GM23248 (cell line): ENCODE measurements around the gene CHDH. TPM values are rescaled to one million over a fixed set of nuclear protein-coding genes. Genes with fewer than 3 reads are reported as not detected.

Source experiments
- DNase-seq: peaks from one replicate; pipeline ENCODE4 v3.0.0-alpha.2; 2015
- H2AFZ ChIP-seq: fragments of 200-600 bp; sonication (generic); 2 replicates; pipeline ENCODE4 v1.6.1; 2016; ENCODE audit warnings: antibody characterized with exemption
- H3F3A ChIP-seq: fragments of 200-600 bp; sonication (generic); 2 replicates; pipeline ENCODE4 v1.6.1; 2016; ENCODE audit warnings: mild to moderate bottlenecking, antibody characterized with exemption, mixed run types; ENCODE audit not compliant: insufficient read depth
- H3K27ac ChIP-seq: fragments of 200-600 bp; sonication (generic); 2 replicates; pipeline ENCODE4 v1.5.1; 2016; ENCODE audit warnings: mild to moderate bottlenecking
- H3K27me3 ChIP-seq: fragments of 200-600 bp; sonication (generic); replicated peaks from 2 replicates; pipeline ENCODE4 v1.6.1; 2016; ENCODE audit warnings: mild to moderate bottlenecking; ENCODE audit not compliant: insufficient read depth
- H3K36me3 ChIP-seq: fragments of 200-600 bp; sonication (generic); 2 replicates; pipeline ENCODE4 v1.6.1; 2016; ENCODE audit warnings: low read depth, mild to moderate bottlenecking
- H3K4me1 ChIP-seq: fragments of 200-600 bp; sonication (generic); 2 replicates; pipeline ENCODE4 v1.6.1; 2016; ENCODE audit warnings: mild to moderate bottlenecking; ENCODE audit not compliant: insufficient read depth
- H3K4me2 ChIP-seq: fragments of 200-600 bp; sonication (generic); one replicate; pipeline ENCODE4 v1.6.1; 2016; ENCODE audit warnings: mild to moderate bottlenecking; ENCODE audit not compliant: unreplicated experiment
- H3K4me3 ChIP-seq: fragments of 200-600 bp; sonication (generic); 2 replicates; pipeline ENCODE4 v1.5.1; 2016; ENCODE audit warnings: mild to moderate bottlenecking
- H3K79me2 ChIP-seq: fragments of 200-600 bp; sonication (generic); 2 replicates; pipeline ENCODE4 v1.6.1; 2016; ENCODE audit warnings: mild to moderate bottlenecking; ENCODE audit not compliant: insufficient read depth
- H3K9ac ChIP-seq: fragments of 200-600 bp; sonication (generic); 2 replicates; pipeline ENCODE4 v1.6.1; 2016; ENCODE audit warnings: mild to moderate bottlenecking
- H3K9me2 ChIP-seq: fragments of 200-600 bp; sonication (generic); 2 replicates; pipeline ENCODE4 v1.6.1; 2016; ENCODE audit warnings: mixed run types, mild to moderate bottlenecking, moderate library complexity; ENCODE audit not compliant: insufficient read depth
- H3K9me3 ChIP-seq: fragments of 200-600 bp; sonication (generic); one replicate; pipeline ENCODE4 v1.6.1; 2017; ENCODE audit warnings: low read depth
- H4K20me1 ChIP-seq: fragments of 200-600 bp; sonication (generic); 2 replicates; pipeline ENCODE4 v1.6.0; 2016; ENCODE audit not compliant: insufficient read depth
- EZH2 ChIP-seq: fragments of 200-600 bp; sonication (generic); IDR thresholded peaks from 2 replicates; pipeline ENCODE4 v1.6.1; 2018; ENCODE audit warnings: antibody characterized with exemption, mild to moderate bottlenecking; ENCODE audit not compliant: insufficient read depth, poor library complexity, severe bottlenecking
- EZH2phosphoT487 ChIP-seq: fragments of 200-600 bp; sonication (generic); IDR thresholded peaks from 2 replicates; pipeline ENCODE4 v1.6.1; 2018; ENCODE audit warnings: antibody characterized with exemption, moderate library complexity, mild to moderate bottlenecking, low read depth; ENCODE audit not compliant: insufficient read depth
- whole genome bisulfite sequencing, 2 experiments: methylation state at CpG; one replicate each; pipeline ENCODE4 v1.1.6; 2015 to 2017; ENCODE audit warnings: low lambda C conversion rate in 2 of 2, low coverage in 1 of 2; ENCODE audit errors: missing lambda C conversion rate in 2 of 2; 5-methylcytosine and 5-hydroxymethylcytosine counted together
- in situ Hi-C: fragments of 300-500 bp; cut with MboI; formaldehyde crosslinking; loops from 2 replicates; pipeline ENCODE4 v1.15.0; 2020
- polyA plus RNA-seq: library from polyadenylated mRNA; unstranded; fragments of >200 nt; fragmentation: Nextera tagmentation; extraction: Ambion mirVana; gene quantifications from 2 replicates; pipeline ENCODE4 v1.2.1, GENCODE V29; 2016
- total RNA-seq: library from RNA; depleted of rRNA; stranded (reverse); fragments of >200 nt; shearing (Covaris generic); gene quantifications from 2 replicates; pipeline ENCODE4 v1.2.3, GENCODE V29; 2014

CHDH gene
- total and polyA plus RNA-seq, 2 experiments from 2014 or later, result 0.11 TPM; not detected in 1

- no peaks in the 10 kb centered on the region for H3K36me3 ChIP-seq
- no peaks in the 10 kb centered on the region for H3K9me2 ChIP-seq
- H3K9me3 ChIP-seq, result no peaks in the 10 kb centered on the region
- H3F3A ChIP-seq, result 0 out of 2 replicates have a peak, but pooled peaks cover 3% of the 10 kb centered on the region
- peaks cover 21% of the 10 kb centered on the region for H3K4me1 ChIP-seq
- no peaks in the 10 kb centered on the region for H3K27me3 ChIP-seq
- H2AFZ ChIP-seq, result no peak overlapping the region
- no peak for DNase-seq
- in situ Hi-C loops, result no loop called here
- no peak overlapping the region for H3K9ac ChIP-seq
- no peak for TF ChIP-seq EZH2phosphoT487
- TF ChIP-seq EZH2, result no peak
- H3K4me2 ChIP-seq, result no peak overlapping the region
- H4K20me1 ChIP-seq, result no peaks in the 10 kb centered on the region
- 83 to 87% methylated on average over 26 to 28 of the region's 28 CpGs for WGBS, 2 experiments
- no peaks in the 10 kb centered on the region for H3K79me2 ChIP-seq
- H3K4me3 ChIP-seq, result no peak overlapping the region
- no peak overlapping the region for H3K27ac ChIP-seq
These were observed 36.3 kb downstream of the CHDH start for GRCh38 chr3:53809764-53810400.

- Histone ChIP-seq H3K79me2 (no peaks in the 10 kb centered on the region), H2AFZ (no peak overlapping the region), H3F3A (0 out of 2 replicates have a peak, but pooled peaks cover 3% of the 10 kb centered on the region), H3K36me3 (no peaks in the 10 kb centered on the region), H3K9me3 (no peaks in the 10 kb centered on the region), H4K20me1 (no peaks in the 10 kb centered on the region), H3K4me1 (peaks cover 27% of the 10 kb centered on the region), H3K4me3 (no peak overlapping the region), H3K9ac (no peak overlapping the region), H3K27me3 (no peaks in the 10 kb centered on the region), H3K27ac (no peak overlapping the region), H3K4me2 (no peak overlapping the region), H3K9me2 (no peaks in the 10 kb centered on the region)
- DNase-seq, result no peak
- TF ChIP-seq EZH2phosphoT487 (no peak), EZH2 (no peak)
- in situ Hi-C loops, result no loop called here
- 82 to 90% methylated on average over 12 of the region's 12 CpGs for WGBS, 2 experiments
These were observed 37.0 kb downstream of the CHDH start for GRCh38 chr3:53809267-53809666.

GRCh38 chr3:53808496-53808895 lies 37.7 kb downstream of the CHDH start:
- Histone ChIP-seq H3F3A (0 out of 2 replicates have a peak, but pooled peaks cover 3% of the 10 kb centered on the region), H3K9ac (no peak overlapping the region), H3K36me3 (no peaks in the 10 kb centered on the region), H3K4me2 (no peak overlapping the region), H3K79me2 (no peaks in the 10 kb centered on the region), H4K20me1 (no peaks in the 10 kb centered on the region), H3K9me3 (no peaks in the 10 kb centered on the region), H3K27me3 (no peaks in the 10 kb centered on the region), H3K9me2 (no peaks in the 10 kb centered on the region), H3K4me3 (no peak overlapping the region), H2AFZ (no peak overlapping the region), H3K4me1 (peaks cover 29% of the 10 kb centered on the region), H3K27ac (no peak overlapping the region)
- no peak for TF ChIP-seq EZH2
- TF ChIP-seq EZH2phosphoT487, result no peak
- in situ Hi-C loops, result no loop called here
- DNase-seq, result no peak
- 86 to 87% methylated on average over 13 of the region's 13 CpGs for WGBS, 2 experiments

GRCh38 chr3:53807117-53807810 lies 39.0 kb downstream of the CHDH start:
- H3K9me3 ChIP-seq, result no peaks in the 10 kb centered on the region
- H3K27ac ChIP-seq, result no peak overlapping the region
- H3K9me2 ChIP-seq, result no peaks in the 10 kb centered on the region
- TF ChIP-seq EZH2 (no peak), EZH2phosphoT487 (no peak)
- no peaks in the 10 kb centered on the region for H4K20me1 ChIP-seq
- no peak overlapping the region; the same call in 1 of the 2 replicates for H3K9ac ChIP-seq
- no peaks in the 10 kb centered on the region for H3K36me3 ChIP-seq
- peaks cover 29% of the 10 kb centered on the region for H3K4me1 ChIP-seq
- no peaks in the 10 kb centered on the region for H3K27me3 ChIP-seq
- H2AFZ ChIP-seq, result no peak overlapping the region
- no peak overlapping the region for H3K4me3 ChIP-seq
- no peak for DNase-seq
- WGBS, 2 experiments, result 92% methylated on average over 15 of the region's 15 CpGs
- in situ Hi-C loops, result no loop called here
- H3K4me2 ChIP-seq, result no peak overlapping the region
- 0 out of 2 replicates have a peak, but pooled peaks cover 3% of the 10 kb centered on the region for H3F3A ChIP-seq
- no peaks in the 10 kb centered on the region for H3K79me2 ChIP-seq
